GM11168 (cell line): Measurements from ENCODE around the gene ADCY2.

ENCODE experiments used
- in situ Hi-C: fragments of 300-500 bp; cut with MboI; formaldehyde crosslinking; loops from one replicate; pipeline ENCODE4 v1.12.0; 2022; ENCODE audit warnings: low sequenced_read_pairs; ENCODE audit not compliant: unreplicated experiment

ADCY2 gene

GRCh38 chr5:7878381-7878873 lies 482.5 kb downstream of the ADCY2 start:
- in situ Hi-C loops, result no loop called here
